ENCODE data around the gene ATG9B.
"Not testable (repeated sequence)": the region's sequence is repeated elsewhere in the genome, so short reads cannot be mapped to it uniquely, and the experiment has no call there.

ATG9B gene

GRCh38 chr7:151035026-151035717 lies 10.9 kb upstream of the ATG9B start:
- peak; percentile 75 to 88 (median 86) for DNase-seq

- no peak for DNase-seq
These were observed 10.2 kb upstream of the ATG9B start for GRCh38 chr7:151034312-151035025.

GRCh38 chr7:151033864-151034249 lies 9.6 kb upstream of the ATG9B start:
- no peak for DNase-seq

- DNase-seq, result peak; percentile 59 to 80 (median 74)
These were observed 8.9 kb upstream of the ATG9B start for GRCh38 chr7:151032936-151033863.

GRCh38 chr7:151031011-151031410 lies 6.7 kb upstream of the ATG9B start:
- DNase-seq, result no peak

GRCh38 chr7:151028948-151029501 lies 4.7 kb upstream of the ATG9B start:
- no peak for DNase-seq

GRCh38 chr7:151028131-151028947 lies 4.0 kb upstream of the ATG9B start, which contains the start of gene ABCB8:
ABCB8 (plus strand) TSS chr7:151028450; CDS start chr7:151028516, 66 bp downstream.
- peak; percentile 98 to 99 (median 98) for DNase-seq

GRCh38 chr7:151027728-151028130 lies 3.4 kb upstream of the ATG9B start:
- not testable (repeated sequence) for DNase-seq

GRCh38 chr7:151026771-151027727 lies 2.8 kb upstream of the ATG9B start:
- DNase-seq, result not testable (repeated sequence)

GRCh38 chr7:151025924-151026671 lies 1.8 kb upstream of the ATG9B start:
- DNase-seq, result no peak

- DNase-seq, result no peak
These were observed 1.1 kb downstream of the ATG9B start for GRCh38 chr7:151023232-151023631.

GRCh38 chr7:151020231-151020630 lies 4.1 kb downstream of the ATG9B start:
- DNase-seq, result no peak

- no peak for DNase-seq
These were observed 5.2 kb downstream of the ATG9B start for GRCh38 chr7:151019130-151019447.

- peak in 1 of 4 experiments; percentile 45 for DNase-seq
These were observed 5.7 kb downstream of the ATG9B start for GRCh38 chr7:151018421-151019129.

GRCh38 chr7:151017953-151018420 lies 6.3 kb downstream of the ATG9B start:
- peak; percentile 49 to 83 (median 65) for DNase-seq

GRCh38 chr7:151017370-151017952 lies 6.8 kb downstream of the ATG9B start:
- DNase-seq, result no peak

GRCh38 chr7:151016942-151017341 lies 7.4 kb downstream of the ATG9B start:
- DNase-seq, result no peak

GRCh38 chr7:151016505-151016904 lies 7.8 kb downstream of the ATG9B start:
- DNase-seq, result no peak

- DNase-seq, result no peak
These were observed 8.3 kb downstream of the ATG9B start for GRCh38 chr7:151015967-151016366.
